Tibial artery (tissue), 4 donors: ENCODE data around the gene GALNT7.

Experiments
- DNase-seq, 2 donors: peaks; one replicate each; pipeline ENCODE4 v3.0.0-alpha.2; 2019
- H3K27ac ChIP-seq, 2 donors: fragments of 200-600 bp; sonication (generic) in 1 of 2; 1 replicate in 1 of 2; 2 replicates in 1 of 2; pipeline ENCODE4 v1.5.1; 2018 to 2019; ENCODE audit warnings: mild to moderate bottlenecking in 1 of 2
- H3K27me3 ChIP-seq, 2 donors: fragments of 200-600 bp; sonication (generic) in 1 of 2; one replicate each; pipeline versions ENCODE4 v1.5.1 to v1.6.0; 2016 to 2019
- H3K36me3 ChIP-seq, 3 donors: fragments of 200-600 bp; sonication (generic) in 2 of 3; one replicate each; pipeline ENCODE4 v1.5.1; 2016 to 2019; ENCODE audit warnings: mild to moderate bottlenecking in 2 of 3
- H3K4me1 ChIP-seq, 4 donors: fragments of 200-600 bp; sonication (generic) in 2 of 4; 1 replicate in 3 of 4; 2 replicates in 1 of 4; pipeline ENCODE4 v1.5.1; 2016 to 2019
- H3K4me3 ChIP-seq, 2 donors: fragments of 200-600 bp; sonication (generic) in 1 of 2; 1 replicate in 1 of 2; 2 replicates in 1 of 2; pipeline ENCODE4 v1.5.1; 2018 to 2019; ENCODE audit warnings: mild to moderate bottlenecking in 2 of 2
- H3K9me3 ChIP-seq, 3 donors: fragments of 200-600 bp; sonication (generic) in 1 of 3; one replicate each; pipeline ENCODE4 v1.5.1; 2016 to 2019
- intact Hi-C: fragments of 100-400 bp; cut with DNase I; formaldehyde crosslinking; loops from one replicate; pipeline ENCODE4 v1.15.0; 2023; ENCODE audit warnings: low total_unique reads
- TF ChIP-seq, protein P1 (sequence below), 2 experiments: fragments of 200-600 bp in 1 of 2; fragments of 450-650 bp in 1 of 2; IDR thresholded peaks; one replicate each; pipeline ENCODE4 v1.5.1; 2017 to 2019; ENCODE audit warnings: antibody characterized with exemption in 2 of 2, mild to moderate bottlenecking in 1 of 2, moderate library complexity in 1 of 2

The GALNT7 gene

DNA sequence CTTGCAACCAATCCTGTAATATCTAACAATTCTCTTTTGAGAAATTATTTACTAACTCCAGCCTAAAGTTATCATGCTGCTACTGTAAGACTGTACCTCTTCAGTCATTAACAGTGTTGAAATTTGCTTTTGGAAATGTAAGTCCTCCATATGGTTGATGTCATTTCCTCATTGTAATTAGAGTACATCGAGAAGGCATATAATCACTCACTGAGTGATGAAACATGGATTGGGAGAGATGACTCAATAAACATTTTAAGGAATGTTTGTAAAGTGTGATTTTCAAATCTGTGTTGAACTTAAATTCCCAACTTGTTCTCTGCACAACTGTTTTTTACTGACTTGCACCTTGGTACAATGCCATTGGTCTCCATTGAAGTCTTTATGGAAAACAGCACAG lies 104.4 kb downstream of the GALNT7 start:
- H3K4me3 ChIP-seq: no peak overlapping the region

DNA sequence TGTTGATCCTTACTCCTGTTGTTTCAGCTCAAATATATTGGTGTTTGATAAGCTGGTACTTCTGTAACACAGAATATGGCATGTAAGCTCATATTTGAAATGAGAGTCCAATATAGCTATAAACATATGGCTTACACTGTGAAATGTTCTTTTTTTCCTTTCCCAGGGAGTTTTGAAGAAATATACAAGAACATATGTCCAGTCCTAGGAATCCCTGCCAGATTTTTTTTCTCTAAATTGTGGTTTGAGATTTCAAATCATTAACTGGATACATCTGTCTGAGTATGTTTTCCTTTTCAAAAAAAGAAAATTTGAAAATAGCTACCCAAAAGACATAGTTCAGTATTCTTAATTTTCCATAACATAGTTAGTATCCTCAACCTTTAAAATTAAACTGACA lies 105.3 kb downstream of the GALNT7 start:
- H3K27me3 ChIP-seq: no peaks in the 10 kb centered on the region
- no peak overlapping the region for H3K27ac ChIP-seq
- no peak overlapping the region for H3K4me3 ChIP-seq
- DNase-seq: no peak
- TF ChIP-seq, protein P1, sequence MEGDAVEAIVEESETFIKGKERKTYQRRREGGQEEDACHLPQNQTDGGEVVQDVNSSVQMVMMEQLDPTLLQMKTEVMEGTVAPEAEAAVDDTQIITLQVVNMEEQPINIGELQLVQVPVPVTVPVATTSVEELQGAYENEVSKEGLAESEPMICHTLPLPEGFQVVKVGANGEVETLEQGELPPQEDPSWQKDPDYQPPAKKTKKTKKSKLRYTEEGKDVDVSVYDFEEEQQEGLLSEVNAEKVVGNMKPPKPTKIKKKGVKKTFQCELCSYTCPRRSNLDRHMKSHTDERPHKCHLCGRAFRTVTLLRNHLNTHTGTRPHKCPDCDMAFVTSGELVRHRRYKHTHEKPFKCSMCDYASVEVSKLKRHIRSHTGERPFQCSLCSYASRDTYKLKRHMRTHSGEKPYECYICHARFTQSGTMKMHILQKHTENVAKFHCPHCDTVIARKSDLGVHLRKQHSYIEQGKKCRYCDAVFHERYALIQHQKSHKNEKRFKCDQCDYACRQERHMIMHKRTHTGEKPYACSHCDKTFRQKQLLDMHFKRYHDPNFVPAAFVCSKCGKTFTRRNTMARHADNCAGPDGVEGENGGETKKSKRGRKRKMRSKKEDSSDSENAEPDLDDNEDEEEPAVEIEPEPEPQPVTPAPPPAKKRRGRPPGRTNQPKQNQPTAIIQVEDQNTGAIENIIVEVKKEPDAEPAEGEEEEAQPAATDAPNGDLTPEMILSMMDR (IDR thresholded peaks at IDR 0.05): no peak
- H3K4me1 ChIP-seq: peaks cover 0 to 10% (median 4%) of the 10 kb centered on the region in 4 donors
- no peaks in the 10 kb centered on the region for H3K36me3 ChIP-seq
- intact Hi-C loops: no loop called here
- H3K9me3 ChIP-seq: no peaks in the 10 kb centered on the region

More for the DNA sequence above, 104.4 kb downstream of the GALNT7 start:
- TF ChIP-seq, protein P1 (IDR thresholded peaks at IDR 0.05): no peak
- DNase-seq: no peak
- Histone ChIP-seq H3K36me3 (no peaks in the 10 kb centered on the region), H3K9me3 (no peaks in the 10 kb centered on the region), H3K27ac (no peak overlapping the region), H3K4me1 (peaks cover 0 to 10% (median 4%) of the 10 kb centered on the region in 4 donors), H3K27me3 (no peaks in the 10 kb centered on the region)
- intact Hi-C loops: no loop called here

DNA sequence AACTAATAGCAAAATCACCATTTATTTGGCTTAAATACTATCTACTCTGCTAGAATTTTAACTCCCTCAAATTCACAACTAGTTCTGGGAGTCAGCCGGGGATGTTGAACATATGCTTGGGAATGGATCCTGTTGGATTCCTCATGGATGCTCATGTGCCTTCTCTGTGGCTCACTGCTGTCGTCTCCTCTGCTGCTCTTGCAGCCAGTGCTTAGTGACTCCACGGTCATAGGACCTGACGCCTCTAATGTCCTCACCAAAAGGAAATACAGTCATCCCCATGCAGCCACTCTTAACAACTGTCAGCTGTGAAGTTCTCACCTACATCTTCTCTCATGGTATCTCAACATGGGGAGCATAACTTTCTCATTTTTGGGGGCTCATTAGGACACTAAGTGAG lies 106.1 kb downstream of the GALNT7 start:
- Histone ChIP-seq H3K36me3 (no peaks in the 10 kb centered on the region), H3K4me3 (no peak overlapping the region), H3K27me3 (no peaks in the 10 kb centered on the region), H3K27ac (no peak overlapping the region), H3K9me3 (no peaks in the 10 kb centered on the region), H3K4me1 (peaks cover 0 to 10% (median 4%) of the 10 kb centered on the region in 4 donors)
- TF ChIP-seq, protein P1 (IDR thresholded peaks at IDR 0.05): no peak
- intact Hi-C loops: no loop called here
- no peak for DNase-seq

DNA sequence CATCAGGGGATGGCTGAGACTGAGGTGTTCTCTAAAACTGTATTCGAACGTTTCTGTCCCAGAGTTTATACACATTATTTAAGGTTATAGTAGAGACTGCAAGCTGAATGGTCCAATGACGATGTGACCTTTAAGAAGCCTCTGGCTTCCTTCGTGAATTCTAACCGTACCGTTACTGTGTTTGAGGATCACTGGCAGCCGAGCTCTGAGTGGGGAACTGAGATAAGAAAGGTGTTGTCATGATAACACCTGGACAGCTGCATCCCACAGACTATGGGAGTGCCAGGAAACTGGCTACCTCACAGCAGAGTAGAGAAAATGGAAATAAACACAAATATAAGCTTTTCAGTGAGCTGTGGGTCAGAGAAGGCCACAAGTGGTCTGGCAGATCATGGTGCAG lies 106.5 kb downstream of the GALNT7 start:
- intact Hi-C loops: no loop called here
- no peak for DNase-seq

DNA sequence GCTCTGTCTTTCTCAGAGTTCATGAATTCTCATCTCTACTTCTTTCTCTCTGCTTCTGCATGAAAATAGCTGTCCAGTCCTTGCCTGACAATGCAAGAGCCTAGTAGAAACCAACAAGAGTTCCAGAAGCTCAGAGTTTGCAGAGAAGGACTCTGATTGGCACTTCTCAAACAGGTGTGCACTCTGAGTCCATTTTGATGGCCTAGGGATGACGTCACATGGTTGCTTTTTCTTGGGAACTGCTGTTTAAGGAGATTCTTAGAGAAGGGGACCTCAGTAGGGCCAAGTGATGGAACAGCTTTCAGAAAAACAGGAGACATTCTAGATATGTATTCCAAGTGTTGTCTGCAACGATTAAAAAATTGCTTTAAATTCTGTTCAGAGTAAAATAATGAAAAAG lies 108.7 kb downstream of the GALNT7 start:
- Histone ChIP-seq H3K9me3 (no peaks in the 10 kb centered on the region), H3K27me3 (no peaks in the 10 kb centered on the region), H3K27ac (no peak overlapping the region), H3K4me1 (no peaks in the 10 kb centered on the region), H3K36me3 (no peaks in the 10 kb centered on the region), H3K4me3 (no peak overlapping the region)
- intact Hi-C loops: no loop called here
- no peak for DNase-seq
- TF ChIP-seq, protein P1 (IDR thresholded peaks at IDR 0.05): no peak

More for the DNA sequence above, 106.5 kb downstream of the GALNT7 start:
- Histone ChIP-seq H3K4me3 (no peak overlapping the region), H3K9me3 (no peaks in the 10 kb centered on the region), H3K36me3 (no peaks in the 10 kb centered on the region), H3K27me3 (no peaks in the 10 kb centered on the region), H3K27ac (no peak overlapping the region), H3K4me1 (peaks cover 0 to 10% (median 4%) of the 10 kb centered on the region in 4 donors)
- TF ChIP-seq, protein P1 (IDR thresholded peaks at IDR 0.05): no peak

DNA sequence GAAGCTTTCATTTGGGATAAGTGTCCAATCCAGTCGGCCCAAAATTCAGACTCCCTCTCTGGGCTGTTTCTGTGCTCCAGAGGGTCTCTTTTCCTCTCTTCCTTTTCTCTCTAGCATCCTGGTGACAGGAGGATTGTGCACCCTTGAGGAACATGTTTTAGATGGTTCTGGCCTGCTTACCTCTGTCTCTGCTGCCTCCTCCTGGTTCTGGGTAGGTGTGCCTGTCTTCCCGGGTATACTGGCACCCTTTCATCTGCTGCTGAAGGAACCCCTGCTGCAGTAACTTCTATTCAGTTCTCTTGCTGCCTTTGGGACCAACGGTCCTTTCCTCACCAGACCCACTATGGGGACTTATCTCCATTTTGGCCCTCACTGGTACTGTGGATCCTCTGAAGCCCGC lies 112.4 kb downstream of the GALNT7 start:
- H3K4me3 ChIP-seq: no peak overlapping the region
- H3K9me3 ChIP-seq: peaks cover 0 to 15% (median 11%) of the 10 kb centered on the region in 3 donors
- H3K27me3 ChIP-seq: no peaks in the 10 kb centered on the region
- TF ChIP-seq, protein P1 (IDR thresholded peaks at IDR 0.05): no peak
- no peak for DNase-seq
- peaks cover 0 to 1% (median 0%) of the 10 kb centered on the region in 3 donors for H3K36me3 ChIP-seq
- no peaks in the 10 kb centered on the region for H3K4me1 ChIP-seq
- intact Hi-C loops: no loop called here
- H3K27ac ChIP-seq: no peak overlapping the region
